Uterus (tissue), 2 donors: ENCODE results near the gene BLCAP.

Experiments
- POLR2A ChIP-seq, 2 donors: fragments of 450-650 bp; IDR thresholded peaks; one replicate each; pipeline ENCODE4 v1.6.1; 2016; ENCODE audit warnings: antibody characterized with exemption in 2 of 2, mild to moderate bottlenecking in 1 of 2, moderate library complexity in 1 of 2
- TF ChIP-seq, protein P1 (sequence below), 4 experiments: fragments of 200-600 bp in 2 of 4; fragments of 450-650 bp in 2 of 4; sonication (generic) in 2 of 4; IDR thresholded peaks; one replicate each; pipeline ENCODE4 v1.5.1; 2016 to 2019; ENCODE audit warnings: antibody characterized with exemption in 4 of 4, mild to moderate bottlenecking in 2 of 4, moderate library complexity in 1 of 4

GRCh38 chr20:37513779-37514359 is 13.8 kb downstream of the BLCAP start:
- TF ChIP-seq, protein P1, sequence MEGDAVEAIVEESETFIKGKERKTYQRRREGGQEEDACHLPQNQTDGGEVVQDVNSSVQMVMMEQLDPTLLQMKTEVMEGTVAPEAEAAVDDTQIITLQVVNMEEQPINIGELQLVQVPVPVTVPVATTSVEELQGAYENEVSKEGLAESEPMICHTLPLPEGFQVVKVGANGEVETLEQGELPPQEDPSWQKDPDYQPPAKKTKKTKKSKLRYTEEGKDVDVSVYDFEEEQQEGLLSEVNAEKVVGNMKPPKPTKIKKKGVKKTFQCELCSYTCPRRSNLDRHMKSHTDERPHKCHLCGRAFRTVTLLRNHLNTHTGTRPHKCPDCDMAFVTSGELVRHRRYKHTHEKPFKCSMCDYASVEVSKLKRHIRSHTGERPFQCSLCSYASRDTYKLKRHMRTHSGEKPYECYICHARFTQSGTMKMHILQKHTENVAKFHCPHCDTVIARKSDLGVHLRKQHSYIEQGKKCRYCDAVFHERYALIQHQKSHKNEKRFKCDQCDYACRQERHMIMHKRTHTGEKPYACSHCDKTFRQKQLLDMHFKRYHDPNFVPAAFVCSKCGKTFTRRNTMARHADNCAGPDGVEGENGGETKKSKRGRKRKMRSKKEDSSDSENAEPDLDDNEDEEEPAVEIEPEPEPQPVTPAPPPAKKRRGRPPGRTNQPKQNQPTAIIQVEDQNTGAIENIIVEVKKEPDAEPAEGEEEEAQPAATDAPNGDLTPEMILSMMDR (IDR thresholded peaks at IDR 0.05): no peak
- TF ChIP-seq POLR2A (IDR thresholded peaks at IDR 0.05): no peak
